GM19328 (cell line): Measurements from ENCODE around the gene CLIP1.
"Not testable (repeated sequence)": the region's sequence is repeated elsewhere in the genome, so short reads cannot be mapped to it uniquely, and the experiment has no call there.

Experiments
- ATAC-seq: cut with Tn5 transposase; IDR thresholded peaks from one replicate; pipeline ENCODE4 v1.9.1; 2021; ENCODE audit warnings: mild to moderate bottlenecking, moderate library complexity; ENCODE audit not compliant: unreplicated experiment

Gene CLIP1

GRCh38 chr12:122437656-122438121 is 15.2 kb upstream of the CLIP1 start:
- ATAC-seq = no peak

GRCh38 chr12:122435186-122435585 is 12.7 kb upstream of the CLIP1 start:
- no peak for ATAC-seq

GRCh38 chr12:122429043-122429442 is 6.6 kb upstream of the CLIP1 start:
- ATAC-seq = not testable (repeated sequence)

GRCh38 chr12:122427403-122427802 is 4.9 kb upstream of the CLIP1 start:
- ATAC-seq = no peak

GRCh38 chr12:122423258-122424165 is 1.0 kb upstream of the CLIP1 start:
- ATAC-seq = no peak

GRCh38 chr12:122422730-122423257 is 325 bp upstream of the CLIP1 start:
- ATAC-seq = no peak

- ATAC-seq = no peak
Measured at GRCh38 chr12:122421187-122421820, 1.2 kb downstream of the CLIP1 start.

GRCh38 chr12:122420471-122421162 is 1.9 kb downstream of the CLIP1 start:
- no peak for ATAC-seq

GRCh38 chr12:122419094-122419493 is 3.4 kb downstream of the CLIP1 start:
- ATAC-seq = not testable (repeated sequence)

GRCh38 chr12:122415665-122416064 is 6.8 kb downstream of the CLIP1 start:
- not testable (repeated sequence) for ATAC-seq

- ATAC-seq = no peak
Measured at GRCh38 chr12:122413516-122414404, 8.7 kb downstream of the CLIP1 start.

- no peak for ATAC-seq
Measured at GRCh38 chr12:122412851-122413433, 9.5 kb downstream of the CLIP1 start.

- no peak for ATAC-seq
Measured at GRCh38 chr12:122411537-122411936, 10.9 kb downstream of the CLIP1 start.

GRCh38 chr12:122407208-122407607 is 15.3 kb downstream of the CLIP1 start:
- no peak for ATAC-seq

GRCh38 chr12:122406701-122407164 is 15.7 kb downstream of the CLIP1 start:
- ATAC-seq = no peak

- ATAC-seq = no peak
Measured at GRCh38 chr12:122403831-122404230, 18.6 kb downstream of the CLIP1 start.

- no peak for ATAC-seq
Measured at GRCh38 chr12:122403115-122403770, 19.2 kb downstream of the CLIP1 start.

- ATAC-seq = no peak
Measured at GRCh38 chr12:122402264-122402663, 20.2 kb downstream of the CLIP1 start.
